GM18519 (cell line): ENCODE results near the gene PAIP2.
"Not testable (repeated sequence)": the region's sequence is repeated elsewhere in the genome, so short reads cannot be mapped to it uniquely, and the experiment has no call there.

Experiments
- ATAC-seq: cut with Tn5 transposase; IDR thresholded peaks from one replicate; pipeline ENCODE4 v1.9.1; 2021; ENCODE audit warnings: mild to moderate bottlenecking, moderate library complexity; ENCODE audit not compliant: unreplicated experiment, low FRiP score

Gene PAIP2

DNA sequence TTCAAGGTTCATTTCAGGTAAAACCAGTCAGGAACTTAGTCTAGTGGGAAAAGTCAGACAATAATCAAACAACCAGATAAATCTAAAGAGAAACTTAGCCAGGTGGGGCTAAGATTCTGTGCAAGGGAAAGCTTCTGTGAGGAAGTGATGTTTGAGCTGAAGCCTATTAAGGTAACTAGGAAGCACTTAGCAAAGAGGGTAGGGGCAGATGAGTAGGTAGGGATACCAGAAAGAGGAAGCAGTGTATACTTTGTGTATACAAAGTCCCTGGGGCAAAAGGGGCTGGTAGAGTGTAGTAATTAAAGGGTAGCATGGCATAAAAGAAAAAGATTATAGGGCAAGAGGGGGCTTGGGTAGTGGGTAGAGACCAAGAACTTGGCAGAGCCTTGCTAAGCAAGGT is 65.9 kb downstream of the PAIP2 start:
- ATAC-seq: no peak

DNA sequence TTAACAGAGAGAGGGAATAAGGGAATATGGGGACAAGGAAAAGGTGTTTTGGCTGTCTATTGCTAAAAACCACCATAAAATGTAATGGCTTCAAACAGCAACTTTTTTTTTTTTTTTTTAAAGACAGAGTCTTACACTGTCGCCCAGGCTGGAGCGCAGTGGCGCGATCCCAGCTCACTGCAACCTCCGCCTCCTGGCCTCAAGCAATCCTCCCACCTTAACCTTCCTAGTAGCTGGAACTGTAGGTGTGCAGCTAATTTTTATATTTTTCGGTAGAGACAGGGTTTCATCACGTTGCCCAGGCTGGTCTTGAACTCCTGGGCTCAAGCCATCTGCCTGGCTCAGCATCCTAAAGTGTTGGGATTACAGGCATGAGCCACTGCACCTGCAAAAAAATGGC is 66.5 kb downstream of the PAIP2 start:
- no peak for ATAC-seq

DNA sequence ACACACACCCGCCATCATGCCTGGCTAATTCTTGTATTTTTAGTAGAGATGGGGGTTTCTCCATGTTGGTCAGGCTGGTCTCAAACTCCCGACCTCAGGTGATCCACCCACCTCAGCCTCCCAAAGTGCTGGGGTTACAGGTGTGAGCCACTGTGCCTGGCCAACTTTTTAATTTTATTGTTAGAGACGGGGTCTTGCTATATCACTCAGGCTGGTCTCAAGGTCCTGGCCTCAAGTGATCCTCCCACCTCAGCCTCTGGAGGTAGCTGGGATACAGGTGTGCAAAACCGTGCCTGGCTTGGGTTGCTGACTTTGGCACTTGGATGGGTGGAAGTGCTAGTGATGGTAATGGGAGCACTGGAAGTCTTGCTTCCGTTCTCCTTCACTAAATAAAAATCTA is 67.5 kb downstream of the PAIP2 start:
- ATAC-seq: not testable (repeated sequence)

DNA sequence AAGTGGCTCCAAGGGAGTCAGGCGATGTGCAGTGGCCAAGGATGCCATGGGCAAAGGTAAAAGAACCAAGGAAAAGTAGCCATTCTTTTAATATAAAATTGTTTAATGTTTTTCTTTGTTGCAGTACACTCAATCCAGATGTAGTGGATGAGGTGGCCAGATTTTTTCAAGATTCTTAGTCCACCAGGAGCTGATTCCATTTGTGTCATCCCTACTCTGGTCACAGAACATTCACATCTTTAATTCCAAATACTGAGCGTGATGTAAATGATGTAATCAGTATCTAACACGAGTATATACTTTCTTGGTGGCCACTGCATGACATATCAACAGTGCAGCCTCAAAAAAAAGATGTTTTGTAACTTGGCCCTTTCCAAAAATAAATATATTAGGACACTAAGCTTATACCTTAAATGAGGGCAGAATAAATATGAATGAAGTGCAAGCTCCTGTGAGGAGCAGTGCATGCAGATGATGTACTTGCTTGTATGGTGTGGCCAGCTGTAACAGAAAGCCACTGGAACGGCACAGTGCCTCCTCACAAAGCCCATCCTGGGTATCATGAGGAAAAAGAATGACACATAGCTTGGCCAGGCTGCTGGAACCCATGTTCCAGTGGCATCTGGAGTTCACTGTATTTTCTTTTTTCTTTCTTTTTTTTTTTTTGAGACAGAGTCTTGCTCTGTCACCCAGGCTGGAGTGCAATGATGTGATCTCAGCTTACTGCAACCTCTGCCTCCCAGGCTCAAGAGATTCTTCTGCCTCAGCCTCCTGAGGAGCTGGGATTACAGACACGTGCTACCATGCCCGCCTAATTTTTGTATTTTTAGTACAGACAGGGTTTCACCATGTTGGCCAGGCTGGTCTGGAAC is 68.7 kb downstream of the PAIP2 start:
- ATAC-seq: no peak

DNA sequence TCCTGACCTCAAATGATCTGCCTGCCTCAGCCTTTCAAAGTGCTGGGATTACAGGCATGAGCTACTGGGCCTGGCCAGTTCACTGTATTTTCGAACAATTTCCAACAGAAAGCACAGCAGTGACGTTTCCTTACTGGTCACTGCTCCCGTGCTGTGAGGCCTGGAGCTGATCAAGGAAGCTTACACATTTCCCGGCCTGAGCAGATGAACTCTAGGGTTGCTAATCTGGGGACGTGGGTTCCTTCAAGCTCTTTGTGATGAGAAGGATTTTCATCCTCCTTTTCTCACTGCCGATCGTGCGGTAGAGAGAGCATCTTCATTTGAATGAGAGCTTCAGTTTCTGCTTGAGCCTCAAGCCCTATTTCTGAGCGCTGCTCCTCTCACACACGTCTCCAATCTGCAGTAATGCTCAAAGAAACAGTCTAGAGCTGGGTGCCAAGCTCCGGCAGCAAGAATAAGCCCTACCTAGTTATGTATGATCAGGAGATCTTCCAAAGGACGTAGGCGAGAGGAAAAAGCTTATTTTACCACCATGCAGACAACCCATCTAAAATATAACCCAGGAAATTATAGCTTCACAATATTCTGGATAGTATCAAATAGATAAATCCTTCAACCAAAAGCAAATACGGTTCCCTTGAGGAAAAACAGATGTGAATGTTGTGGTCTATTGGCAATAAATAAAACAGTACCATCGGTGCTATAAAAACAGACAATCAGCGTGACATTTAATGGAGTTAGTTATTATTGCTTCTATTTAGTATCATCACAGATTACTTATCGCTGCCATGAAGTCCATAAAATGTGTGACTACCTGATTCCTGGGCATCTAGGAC is 69.6 kb downstream of the PAIP2 start:
- ATAC-seq: no peak

DNA sequence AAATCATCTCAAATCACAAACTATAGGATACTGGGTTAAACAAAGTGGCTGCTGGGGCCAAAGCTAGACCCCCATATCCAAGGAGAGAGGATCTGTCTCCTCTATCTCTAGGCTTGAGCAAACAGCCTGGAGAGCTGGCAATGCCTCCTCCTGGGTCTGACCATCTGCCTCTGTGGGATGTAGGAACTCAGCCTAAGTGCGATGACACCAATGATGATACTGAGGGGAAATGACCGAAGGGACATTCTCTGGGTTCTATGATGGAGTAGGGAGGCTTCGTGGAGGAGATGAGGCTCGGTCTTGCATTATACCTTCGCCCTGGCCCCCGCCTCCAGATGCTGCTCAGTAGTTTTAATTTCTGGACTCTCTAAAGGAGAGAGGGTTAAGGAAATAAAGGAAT is 71.5 kb downstream of the PAIP2 start:
- no peak for ATAC-seq

DNA sequence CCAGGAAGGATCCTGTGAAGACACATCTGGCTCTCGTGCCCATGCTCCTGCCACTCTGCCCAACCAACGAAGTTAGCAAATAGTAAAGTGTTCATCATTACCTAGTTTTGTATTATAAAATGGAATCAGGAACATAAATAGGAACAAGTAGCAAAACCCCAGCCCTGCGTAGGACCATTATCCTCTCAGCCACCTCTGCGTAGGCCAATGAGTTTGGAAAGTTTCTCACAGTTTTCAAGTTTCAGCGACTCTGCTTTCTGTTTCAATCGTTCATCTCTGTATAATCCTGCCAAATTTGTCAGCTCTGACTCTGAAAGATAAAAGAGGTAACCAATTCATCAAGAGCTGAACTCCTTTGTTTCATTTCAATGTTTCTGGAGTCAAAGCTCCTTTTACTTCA is 72.3 kb downstream of the PAIP2 start:
- no peak for ATAC-seq

DNA sequence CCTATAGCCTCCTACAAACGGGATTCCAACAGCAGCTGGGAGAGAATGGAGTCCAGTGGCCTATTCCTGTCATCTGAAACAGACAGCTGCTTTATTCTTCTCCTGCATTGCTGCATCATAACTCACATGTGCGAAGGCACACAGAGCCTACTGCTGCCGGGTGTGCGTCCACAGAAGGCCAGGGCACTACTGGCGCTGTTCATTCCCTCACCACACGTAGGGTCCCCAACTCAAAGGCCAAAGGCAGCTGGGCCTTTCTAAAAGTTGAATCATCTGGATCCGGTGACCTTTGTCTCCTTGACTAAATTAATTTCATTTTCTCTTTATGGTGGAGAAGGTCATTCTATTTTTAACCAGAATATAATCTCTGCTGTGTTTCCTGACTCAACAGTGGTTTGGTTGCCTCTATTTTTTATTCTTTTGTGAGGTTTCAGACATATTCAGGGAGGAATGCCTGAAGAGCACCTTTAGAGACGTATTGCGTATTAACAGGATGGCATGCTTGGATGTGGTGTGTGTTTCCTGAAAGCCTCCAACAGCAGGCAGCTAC is 73.0 kb downstream of the PAIP2 start:
- no peak for ATAC-seq

DNA sequence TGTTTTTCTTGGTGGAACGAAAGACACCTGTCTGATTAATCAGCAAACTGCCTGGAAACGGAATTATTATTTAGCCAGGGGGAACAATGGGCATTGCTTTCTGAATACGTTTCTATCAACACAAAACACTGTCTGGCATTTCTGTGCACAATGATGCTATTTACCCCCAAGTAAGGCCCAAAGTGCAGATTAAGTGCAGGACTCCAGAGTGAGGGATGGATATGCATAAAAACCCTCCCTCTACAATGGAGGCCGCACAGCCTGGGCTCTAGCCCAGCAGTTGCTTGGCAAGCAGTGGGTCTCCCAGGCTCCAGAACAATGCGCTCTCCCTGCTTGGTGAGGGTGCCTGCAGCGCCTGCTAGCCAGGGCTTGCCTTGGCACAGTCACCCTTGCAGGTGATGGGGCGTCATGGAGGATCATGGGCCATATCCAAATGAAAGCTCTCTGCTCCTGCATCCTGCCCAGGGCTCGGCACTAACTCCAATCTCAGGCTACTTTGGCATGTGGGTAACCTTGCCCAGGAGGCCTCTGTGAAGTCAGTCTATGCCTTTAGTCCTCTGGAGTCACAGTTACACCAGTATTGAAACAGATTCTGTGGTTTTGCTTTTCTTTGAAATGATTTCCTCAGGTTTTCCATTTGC is 73.7 kb downstream of the PAIP2 start:
- ATAC-seq: no peak

DNA sequence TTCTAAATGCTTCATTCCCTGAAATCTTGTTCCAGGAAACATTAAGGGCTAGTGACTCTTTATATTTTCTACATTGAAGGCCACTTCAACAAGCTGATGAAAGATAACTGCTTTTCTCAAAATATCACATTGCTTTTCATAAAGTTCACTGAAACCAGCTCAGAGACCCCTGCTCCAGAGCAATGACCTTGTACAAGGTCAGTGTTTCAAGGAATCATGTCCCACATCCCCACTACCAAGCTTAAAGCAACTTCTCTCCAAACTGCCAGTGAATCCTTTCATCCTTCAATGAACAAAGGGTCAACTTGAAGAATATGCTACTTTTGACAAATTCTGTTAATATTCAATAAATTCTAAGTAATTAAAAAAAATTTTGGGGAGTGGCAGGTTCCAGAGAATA is 74.2 kb downstream of the PAIP2 start:
- ATAC-seq: no peak

DNA sequence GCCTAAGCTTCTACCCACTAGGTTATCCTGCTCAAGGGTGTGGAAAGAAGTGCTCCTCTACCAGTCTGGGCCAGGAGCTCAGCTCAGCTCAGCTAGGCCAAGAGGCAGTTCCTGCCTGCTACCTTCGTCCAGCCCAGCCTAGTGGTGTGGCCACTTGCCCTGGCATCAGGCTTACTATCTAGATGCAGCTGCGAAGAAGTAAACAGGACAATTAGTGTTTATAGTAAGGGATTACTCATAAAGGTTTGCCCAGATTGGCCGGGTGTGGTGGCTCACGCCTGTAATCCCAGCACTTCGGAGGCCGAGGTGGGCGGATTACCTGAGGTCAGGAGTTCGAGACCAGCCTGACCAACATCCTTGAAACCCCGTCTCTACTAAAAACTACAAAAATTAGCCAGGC is 75.0 kb downstream of the PAIP2 start:
- no peak for ATAC-seq

DNA sequence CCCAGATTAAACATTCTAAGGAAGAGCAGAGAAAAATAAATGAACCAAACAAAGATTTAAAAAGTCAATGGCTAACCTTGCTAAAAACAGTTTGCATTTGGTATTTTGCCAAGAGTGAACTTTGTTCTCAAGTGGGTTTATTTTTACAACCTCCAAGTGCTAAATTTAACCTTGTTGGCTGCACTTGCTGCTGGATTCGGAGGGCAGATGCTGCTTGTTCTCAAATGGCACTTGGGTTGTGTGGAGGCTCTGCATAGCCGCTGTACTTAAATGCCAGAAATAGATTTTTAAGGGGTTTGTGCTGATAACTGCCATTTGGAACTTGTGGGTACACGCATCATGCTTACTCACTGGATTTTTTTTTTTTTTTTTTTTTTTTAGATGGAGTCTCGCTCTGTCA is 75.6 kb downstream of the PAIP2 start:
- no peak for ATAC-seq

DNA sequence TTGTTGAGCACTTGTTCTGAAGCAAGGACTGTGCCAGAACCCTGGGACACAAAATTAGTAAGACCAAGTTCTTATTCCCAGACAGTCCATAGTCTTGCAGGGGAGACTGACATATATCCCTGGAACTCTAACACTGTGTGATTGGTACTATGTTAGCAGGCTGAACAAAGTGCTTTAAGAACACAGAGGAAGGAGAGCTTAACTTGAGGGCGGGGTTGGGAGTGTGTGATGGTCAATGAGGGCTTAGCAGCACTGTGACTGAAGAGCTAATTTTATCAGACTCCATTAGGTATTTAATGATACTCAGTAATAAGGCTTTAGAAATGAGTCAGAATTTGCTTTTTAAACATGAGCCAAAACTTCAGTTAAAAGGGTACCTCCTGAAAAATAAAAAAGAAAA is 77.1 kb downstream of the PAIP2 start:
- no peak for ATAC-seq
